ENCODE data around the gene DNAJA4. TPM values are rescaled to one million over a fixed set of nuclear protein-coding genes. Genes with fewer than 3 reads are reported as not detected.

The DNAJA4 gene
- total and polyA plus RNA-seq, 2 of the 8 experiments (the other 6 are each of a cell fraction or from before 2014, with no cell fraction given) = 3.6 to 6.2 TPM

- Histone ChIP-seq H3K4me3 (ENCODE audit: extremely low read depth in 1 of 4, insufficient read depth in 2 of 4, low read depth in 3 of 4, low read length in 4 of 4) (no peak overlapping the region), H3K4me2 (ENCODE audit: insufficient read depth in 1 of 2, low read depth in 2 of 2, low read length in 2 of 2) (0 out of 4 replicates have a peak overlapping the region, but pooled peaks of 1 of the 2 experiments have one; percentile 3), H3K23me2 (ENCODE audit: low read depth, low read length) (no peaks in the 10 kb centered on the region), H3K36me3 (ENCODE audit: control insufficient read depth in 2 of 4, insufficient read depth in 4 of 4, low read length in 3 of 4) (no peaks in the 10 kb centered on the region), H3K9me3 (ENCODE audit: insufficient read depth in 2 of 2, low read depth in 1 of 2, low read length in 1 of 2) (no peaks in the 10 kb centered on the region), H3K56ac (replicated peaks; ENCODE audit: insufficient read length, low read depth, low read length) (no peak overlapping the region), H2BK15ac (ENCODE audit: low read length) (no peak overlapping the region), H3K4me1 (replicated peaks in 1 of 4; ENCODE audit: control insufficient read depth in 3 of 4, insufficient read depth in 4 of 4, low read length in 3 of 4) (peaks cover 0 to 8% (median 5%) of the 10 kb centered on the region in 4 experiments; a peak in 6 of 7 replicates), H3K79me1 (ENCODE audit: low read depth, low read length) (no peaks in the 10 kb centered on the region), H4K5ac (ENCODE audit: insufficient read length, low read depth, low read length) (no peak overlapping the region), H4K91ac (replicated peaks; ENCODE audit: insufficient read length, low read length) (no peak overlapping the region), H3K27me3 (replicated peaks in 1 of 4; ENCODE audit: control insufficient read depth in 3 of 4, extremely low read depth in 1 of 4, insufficient read depth in 3 of 4, low read length in 3 of 4) (no peaks in the 10 kb centered on the region), H2BK120ac (replicated peaks; ENCODE audit: low read depth, low read length) (no peak overlapping the region), H3K23ac (ENCODE audit: insufficient read length) (no peak overlapping the region), H3K14ac (ENCODE audit: insufficient read length) (no peak overlapping the region), H2BK12ac (ENCODE audit: low read depth, low read length) (0 out of 2 replicates have a peak overlapping the region, but pooled peaks have one; percentile 68), H2AK5ac (ENCODE audit: low read depth, low read length) (no peak overlapping the region), H4K20me1 (replicated peaks in 1 of 2; ENCODE audit: control insufficient read depth in 1 of 2, insufficient read depth in 2 of 2, low read length in 2 of 2) (no peaks in the 10 kb centered on the region), H4K8ac (ENCODE audit: extremely low read depth, insufficient read depth, low read length) (no peak overlapping the region), H2BK20ac (ENCODE audit: low read length) (peak overlapping the region; percentile 90; the same call in 1 of the 2 replicates), H3K9ac (replicated peaks in 1 of 4; ENCODE audit: extremely low read depth in 1 of 4, low read depth in 3 of 4, low read length in 3 of 4) (no peak overlapping the region), H3K4ac (replicated peaks; ENCODE audit: insufficient read length, low read depth, low read length) (no peak overlapping the region), H2BK5ac (ENCODE audit: low read depth, low read length) (peak overlapping the region; percentile 56; the same call in 1 of the 2 replicates), H3K79me2 (ENCODE audit: control insufficient read depth in 1 of 2, insufficient read depth in 2 of 2, low read length in 2 of 2) (no peaks in the 10 kb centered on the region), H3K18ac (ENCODE audit: extremely low read depth, low read length) (peak overlapping the region; percentile 52; the same call in 1 of the 2 replicates), H3K27ac (ENCODE audit: low read depth, low read length) (no peak overlapping the region), H2AFZ (ENCODE audit: low read length) (peak overlapping the region; percentile 84; the same call in 1 of the 2 replicates)
- 63% methylated on average over 6 of the region's 6 CpGs; no CpG with 5 or more reads in 1 of the 2 experiments for WGBS, 2 experiments (ENCODE audit: extremely low coverage in 1 of 2, insufficient coverage in 1 of 2, insufficient read length in 1 of 2, insufficient replicate concordance in 2 of 2, low coverage in 1 of 2, low lambda C conversion rate in 2 of 2, missing lambda C conversion rate in 1 of 2)
- CTCF ChIA-PET (ENCODE audit: partially characterized antibody) = interaction anchor here (0.7 to 16.2 kb wide), 16 partner anchors 8 to 665 kb away, joined by 3 to 285 read pairs (median 5); partner anchors contain the start of gene ACSBG1
- POLR2A ChIA-PET (ENCODE audit: partially characterized antibody) = no interaction called here
- no peak for TF ChIP-seq CHD1 (IDR thresholded peaks at IDR 0.05; ENCODE audit: low read depth, low read length)
- TF ChIP-seq KDM4A (IDR thresholded peaks at IDR 0.05; ENCODE audit: low read depth, low read length, severe bottlenecking) = no peak
- TF ChIP-seq CBX5 (IDR thresholded peaks at IDR 0.05; ENCODE audit: low read depth, low read length) = no peak
- TF ChIP-seq ATF3 (IDR thresholded peaks at IDR 0.05; ENCODE audit: insufficient read depth, low read depth, low read length) = no peak
- TF ChIP-seq POLR2AphosphoS5 (IDR thresholded peaks at IDR 0.05; ENCODE audit: low read depth, low read length) = no peak
- TF ChIP-seq HDAC2 (IDR thresholded peaks at IDR 0.05; ENCODE audit: borderline replicate concordance in 1 of 2, low read depth in 2 of 2, low read length in 2 of 2) = no peak
- no peak for TF ChIP-seq POU5F1 (IDR thresholded peaks at IDR 0.05; ENCODE audit: low read depth, low read length)
- TF ChIP-seq KDM1A (IDR thresholded peaks at IDR 0.05; ENCODE audit: borderline replicate concordance, low read length) = no peak
- no peak for TF ChIP-seq RFX5 (IDR thresholded peaks at IDR 0.05; ENCODE audit: borderline replicate concordance, low read depth, low read length)
- no peak for TF ChIP-seq SUZ12 (IDR thresholded peaks at IDR 0.05; ENCODE audit: low read length)
- FAIRE-seq (no peak), DNase-seq (ENCODE audit: low read depth in 1 of 2, low spot score in 2 of 2) (peak in 1 of 2 experiments; percentile 72)
These were observed 20.8 kb upstream of the DNAJA4 start for GRCh38 chr15:78243491-78243941.
